ENCODE data around the gene TNN. TPM values are rescaled to one million over a fixed set of nuclear protein-coding genes. Genes with fewer than 3 reads are reported as not detected.

The TNN gene
- total and polyA plus RNA-seq, 2 donors from 2014 or later: 0.26 TPM; not detected in 1

- Histone ChIP-seq H3K9ac (ENCODE audit: low read length in 3 of 3) (peak within 1 kb of the TSS; percentile 68 to 97 (median 94)), H3K4me1 (ENCODE audit: control insufficient read depth in 2 of 3, insufficient read depth in 2 of 3, low read depth in 1 of 3, low read length in 3 of 3) (peaks cover 0 to 21% (median 10%) of the 10 kb centered on the region in 3 donors), H3K4me3 (ENCODE audit: low read length in 3 of 3) (peak within 1 kb of the TSS; percentile 71 to 98 (median 93)), H3K9me3 (ENCODE audit: control insufficient read depth in 2 of 3, insufficient read depth in 1 of 3, low read length in 3 of 3) (no peaks in the 10 kb centered on the region), H3K27ac (ENCODE audit: low read depth in 2 of 2, low read length in 2 of 2) (peak within 1 kb of the TSS; percentile 88 to 93), H3K36me3 (ENCODE audit: control insufficient read depth in 2 of 3, insufficient read depth in 3 of 3, low read length in 3 of 3) (no peaks in the 10 kb centered on the region), H3K27me3 (ENCODE audit: control insufficient read depth, insufficient read depth, low read length) (no peaks in the 10 kb centered on the region)
- TF ChIP-seq CTCF (IDR thresholded peaks at IDR 0.05; ENCODE audit: borderline replicate concordance, extremely low read depth, insufficient read depth): no peak
- DNase-seq (peak; percentile 74 to 93 (median 79)), FAIRE-seq (no peak)
- intact Hi-C loops (cut with DNase I): no loop called here
These were observed 125.2 kb downstream of the TNN start, which contains the start of gene KIAA0040 for GRCh38 chr1:175192630-175193526. Gene KIAA0040, minus strand, starts transcription at chr1:175192776. Its CDS starts 31,763 bp downstream, at chr1:175161013.

DNA sequence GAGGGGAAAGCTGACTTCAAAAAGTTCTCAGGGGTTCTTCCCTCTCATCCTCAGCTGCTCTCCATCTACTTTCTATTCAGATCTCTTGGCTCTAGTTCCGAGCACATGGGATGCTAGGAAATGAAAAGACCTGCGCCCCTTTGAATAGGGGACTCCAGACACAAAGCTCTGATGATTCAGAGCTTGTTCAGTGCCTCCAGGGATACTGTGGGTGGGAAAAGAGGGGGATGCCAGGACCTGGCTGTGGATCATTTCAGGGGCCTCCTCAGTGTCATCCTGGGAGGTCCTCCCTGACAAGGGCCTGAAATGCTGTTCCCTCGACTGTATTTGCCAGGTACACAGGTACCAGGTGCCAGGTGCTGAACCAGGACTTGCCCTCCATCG lies 125.9 kb downstream of the TNN start:
- Histone ChIP-seq H3K27me3 (ENCODE audit: control insufficient read depth, insufficient read depth, low read length) (no peaks in the 10 kb centered on the region), H3K9ac (ENCODE audit: low read length in 3 of 3) (peak overlapping the region in 2 of 3 donors; percentile 72 to 74), H3K4me1 (ENCODE audit: control insufficient read depth in 2 of 3, insufficient read depth in 2 of 3, low read depth in 1 of 3, low read length in 3 of 3) (peaks cover 0 to 18% (median 10%) of the 10 kb centered on the region in 3 donors), H3K4me3 (ENCODE audit: low read length in 3 of 3) (peak overlapping the region in 1 of 3 donors; percentile 93), H3K9me3 (ENCODE audit: control insufficient read depth in 2 of 3, insufficient read depth in 1 of 3, low read length in 3 of 3) (no peaks in the 10 kb centered on the region), H3K36me3 (ENCODE audit: control insufficient read depth in 2 of 3, insufficient read depth in 3 of 3, low read length in 3 of 3) (no peaks in the 10 kb centered on the region), H3K27ac (ENCODE audit: low read depth in 2 of 2, low read length in 2 of 2) (peak overlapping the region; percentile 62 to 88)
- intact Hi-C loops (cut with DNase I): no loop called here
- no peak for DNase-seq
- no peak for FAIRE-seq
- TF ChIP-seq CTCF (IDR thresholded peaks at IDR 0.05; ENCODE audit: borderline replicate concordance, extremely low read depth, insufficient read depth): no peak

DNA sequence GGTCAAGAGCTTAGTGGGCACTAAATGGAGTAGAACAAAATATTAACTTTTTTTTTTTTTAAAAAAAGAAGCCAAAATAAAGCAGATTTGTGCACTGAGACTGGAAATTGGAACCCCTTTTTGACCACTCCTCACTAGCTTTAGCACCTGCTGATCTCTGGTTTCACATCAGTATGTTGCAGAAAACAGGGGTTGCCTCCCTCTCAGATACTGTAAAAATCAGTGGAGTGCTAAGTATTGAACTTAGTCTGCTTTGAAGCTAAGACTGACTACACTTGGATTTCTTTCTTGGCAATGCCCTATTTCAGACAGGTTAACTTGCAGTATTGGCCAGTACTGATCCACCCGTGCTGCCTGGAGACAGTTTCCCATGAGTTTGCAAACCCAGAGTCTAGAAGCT lies 127.6 kb downstream of the TNN start:
- TF ChIP-seq CTCF (IDR thresholded peaks at IDR 0.05; ENCODE audit: borderline replicate concordance, extremely low read depth, insufficient read depth): no peak
- no peak for FAIRE-seq
- H3K27me3 ChIP-seq (ENCODE audit: control insufficient read depth, insufficient read depth, low read length): no peaks in the 10 kb centered on the region
- DNase-seq: no peak
- no peaks in the 10 kb centered on the region for H3K9me3 ChIP-seq (ENCODE audit: control insufficient read depth in 2 of 3, insufficient read depth in 1 of 3, low read length in 3 of 3)
- no peak overlapping the region for H3K27ac ChIP-seq (ENCODE audit: low read depth in 2 of 2, low read length in 2 of 2)
- no peaks in the 10 kb centered on the region for H3K36me3 ChIP-seq (ENCODE audit: control insufficient read depth in 2 of 3, insufficient read depth in 3 of 3, low read length in 3 of 3)
- H3K4me3 ChIP-seq (ENCODE audit: low read length in 3 of 3): no peak overlapping the region
- peaks cover 3 to 20% (median 9%) of the 10 kb centered on the region in 3 donors for H3K4me1 ChIP-seq (ENCODE audit: control insufficient read depth in 2 of 3, insufficient read depth in 2 of 3, low read depth in 1 of 3, low read length in 3 of 3)
- no peak overlapping the region for H3K9ac ChIP-seq (ENCODE audit: low read length in 3 of 3)
- intact Hi-C loops (cut with DNase I): no loop called here
